GM12801 (cell line): Measurements from ENCODE around the gene JAM3.

Experiments
- CTCF ChIP-seq: IDR thresholded peaks from one replicate; pipeline ENCODE4 v1.5.1; 2011; ENCODE audit warnings: control low read depth; ENCODE audit not compliant: insufficient read length; ENCODE audit errors: extremely low read depth

Gene JAM3

DNA sequence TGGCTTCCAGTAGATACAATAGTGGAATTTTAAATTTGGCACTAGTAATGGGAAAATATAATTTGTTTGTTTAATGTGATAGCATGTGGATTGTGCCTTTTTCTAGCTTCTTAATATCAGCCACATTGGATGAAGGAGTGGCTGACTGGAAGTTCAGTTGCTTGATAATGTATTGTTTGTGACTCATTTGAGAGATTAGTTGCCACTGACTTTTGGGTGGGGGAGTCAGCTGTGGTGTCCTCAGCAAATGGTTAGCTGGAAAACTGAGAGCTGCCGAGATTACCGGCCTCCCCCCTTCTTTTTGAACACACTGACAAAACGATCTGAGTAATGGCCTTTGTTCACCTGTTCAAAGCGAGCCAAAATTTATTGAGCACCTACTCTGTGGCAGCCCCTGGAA is 5.5 kb downstream of the JAM3 start:
- TF ChIP-seq CTCF, result no peak

GRCh38 chr11:134074766-134075165 is 5.9 kb downstream of the JAM3 start:
- no peak for TF ChIP-seq CTCF

DNA sequence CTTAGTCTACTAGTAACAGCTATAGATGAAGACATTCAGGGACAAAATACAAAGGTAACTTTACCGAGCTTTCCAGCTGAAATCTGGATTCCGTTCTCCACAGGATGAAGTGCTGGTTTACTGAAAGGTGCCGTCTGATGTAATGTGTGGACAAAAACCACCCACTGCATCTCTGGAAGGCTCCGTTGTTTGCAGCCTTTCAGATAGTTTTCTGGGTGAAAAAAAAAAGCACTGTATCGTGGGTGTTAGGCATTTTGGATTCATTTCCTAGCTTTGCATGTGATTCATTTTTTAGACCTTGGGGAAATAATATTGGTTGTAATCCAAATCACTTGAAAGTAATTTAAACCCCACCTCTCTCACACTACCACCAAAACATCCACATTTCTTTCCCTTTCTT is 10.4 kb downstream of the JAM3 start:
- TF ChIP-seq CTCF, result no peak

DNA sequence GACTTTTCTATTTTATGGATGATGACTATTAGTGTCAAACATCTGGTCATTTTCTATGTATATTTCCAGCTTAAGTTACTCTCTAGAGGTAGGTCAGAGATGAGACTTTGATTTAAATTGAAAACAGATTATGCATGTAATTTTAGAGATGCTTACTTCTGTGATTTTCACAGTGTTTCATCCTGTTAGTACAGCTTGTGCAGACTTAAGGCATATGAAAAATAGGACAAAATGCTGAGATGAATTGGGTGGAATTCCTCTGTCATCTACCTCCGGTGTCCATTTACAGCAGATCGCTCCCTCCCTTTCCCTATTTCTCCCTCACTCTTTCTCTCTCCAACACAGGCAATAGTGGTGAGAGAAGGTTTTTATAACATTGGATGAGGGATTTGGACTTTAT is 14.1 kb downstream of the JAM3 start:
- TF ChIP-seq CTCF, result no peak

- no peak for TF ChIP-seq CTCF
Measured at GRCh38 chr11:134086376-134086775, 17.5 kb downstream of the JAM3 start.

DNA sequence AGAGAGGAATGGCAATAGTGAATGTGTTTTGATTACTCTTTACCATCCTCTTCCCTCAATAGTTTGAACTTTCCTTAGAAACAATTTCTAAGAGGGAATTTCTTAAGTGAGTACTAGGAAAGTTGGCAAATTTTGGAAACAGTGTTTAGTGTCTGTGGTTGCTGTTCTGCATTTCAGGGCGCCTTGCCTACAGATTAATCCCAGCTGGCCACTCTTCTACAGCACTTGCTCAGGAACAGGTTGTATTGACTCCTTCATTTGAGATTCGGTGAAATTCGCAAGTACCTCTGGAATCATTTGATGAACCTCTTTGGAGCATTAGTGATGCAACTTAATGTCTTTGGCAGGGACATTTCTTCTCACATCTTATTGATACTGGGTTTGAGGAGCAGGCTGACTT is 28.3 kb downstream of the JAM3 start:
- TF ChIP-seq CTCF, result no peak

- no peak for TF ChIP-seq CTCF
Measured at GRCh38 chr11:134098566-134099184, 29.8 kb downstream of the JAM3 start.
